GM12892 (cell line): ENCODE measurements around the gene ABAT.

Experiments
- POLR2A ChIP-seq: IDR thresholded peaks from 2 replicates; pipeline ENCODE4 v1.6.1; 2011; ENCODE audit warnings: low read depth, low read length, control low read depth
- POLR2AphosphoS5 ChIP-seq: IDR thresholded peaks from 2 replicates; pipeline ENCODE4 v1.6.1; 2011; ENCODE audit warnings: low read depth, low read length, control low read depth
- TAF1 ChIP-seq: IDR thresholded peaks from 2 replicates; pipeline ENCODE4 v1.6.1; 2011; ENCODE audit warnings: low read depth, mild to moderate bottlenecking, control low read depth, low read length, borderline replicate concordance

DNA sequence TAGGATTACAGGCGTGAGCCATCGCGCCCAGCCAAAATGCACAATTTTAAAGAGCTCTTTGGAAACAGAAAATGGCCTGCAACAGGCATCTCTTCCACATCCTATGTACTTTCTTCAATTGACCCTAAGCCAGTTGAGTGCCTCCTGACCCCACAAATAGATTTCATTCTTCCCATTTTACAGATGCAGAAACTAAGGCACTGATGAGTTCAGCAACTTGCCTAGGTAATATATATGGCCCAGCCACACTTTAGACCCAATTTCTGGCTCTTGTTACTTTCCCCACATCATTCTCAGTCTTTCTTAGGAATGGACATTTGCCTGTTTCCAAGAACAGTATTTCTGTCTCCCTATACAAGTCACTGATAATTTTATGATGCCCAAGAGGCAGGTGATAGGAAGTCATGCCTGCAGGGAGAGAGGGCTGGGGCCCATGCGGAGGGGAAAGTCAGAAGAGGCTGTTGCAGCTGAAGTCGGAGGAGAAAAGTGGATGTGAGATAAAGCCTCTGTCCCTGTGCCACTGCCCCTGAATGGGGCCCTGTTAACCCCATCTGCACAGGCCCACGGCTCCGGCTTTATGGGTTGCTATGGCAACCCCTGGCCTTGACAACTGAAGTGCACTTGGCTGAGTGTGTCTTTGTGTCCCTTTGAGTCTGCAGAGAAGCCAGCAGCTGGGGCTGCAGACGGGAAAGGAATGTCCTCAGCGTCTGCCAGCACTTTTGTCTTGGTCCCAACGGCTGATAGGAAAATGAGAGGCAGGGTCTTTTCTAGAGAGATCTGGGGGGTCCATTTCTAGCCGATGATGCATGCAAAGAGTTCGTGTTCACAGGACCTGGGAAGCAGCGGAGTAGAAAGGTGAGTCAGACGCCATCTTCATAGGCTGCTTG is 45.9 kb downstream of the ABAT start:
- TF ChIP-seq POLR2A (no peak), POLR2AphosphoS5 (no peak), TAF1 (no peak)
